CD8-positive, alpha-beta memory T cell (primary cell): ENCODE data around the gene PEX14. TPM values are rescaled to one million over a fixed set of nuclear protein-coding genes. Genes with fewer than 3 reads are reported as not detected.

Source experiments
- CTCF ChIA-PET: fragments of 350-600 bp; sonication (Branson Sonifier 250); formaldehyde crosslinking; loops from one replicate; lab custom pipeline; 2021; ENCODE audit warnings: antibody characterized with exemption; lab: Charles Lee
- POLR2A ChIA-PET: fragments of 350-600 bp; sonication (Branson Sonifier 250); formaldehyde crosslinking; loops from one replicate; lab custom pipeline; 2021; ENCODE audit warnings: antibody characterized with exemption; lab: Charles Lee
- DNase-seq, 5 donors: peaks; one replicate each; pipeline versions ENCODE4 v3.0.0 to v3.0.0-alpha.2; 2020 to 2022; ENCODE audit warnings: mixed read lengths in 1 of 5
- H3K27ac ChIP-seq: one replicate; pipeline ENCODE4 v1.7.0; 2013; ENCODE audit warnings: low read depth, mild to moderate bottlenecking, low read length, moderate library complexity
- H3K27me3 ChIP-seq: 2 replicates; pipeline ENCODE4 v1.7.0; 2013; ENCODE audit warnings: low read length, mild to moderate bottlenecking; ENCODE audit not compliant: insufficient read depth, poor library complexity, severe bottlenecking
- H3K36me3 ChIP-seq: 2 replicates; pipeline ENCODE4 v1.7.0; 2013; ENCODE audit warnings: mild to moderate bottlenecking, low read length, moderate library complexity; ENCODE audit not compliant: insufficient read depth
- H3K4me1 ChIP-seq: 2 replicates; pipeline ENCODE4 v1.7.0; 2013; ENCODE audit warnings: mild to moderate bottlenecking, low read length, moderate library complexity; ENCODE audit not compliant: insufficient read depth
- H3K4me3 ChIP-seq: 2 replicates; pipeline ENCODE4 v1.7.0; 2013; ENCODE audit warnings: mild to moderate bottlenecking, low read length
- H3K9me3 ChIP-seq: 2 replicates; pipeline ENCODE4 v1.7.0; 2013; ENCODE audit warnings: mild to moderate bottlenecking, low read length
- H3K27ac Mint-ChIP-seq, 8 donors: one replicate each; pipeline ENCODE4 v1.8.0; 2020 to 2021; ENCODE audit warnings: mixed read lengths in 8 of 8, mild to moderate bottlenecking in 6 of 8, inconsistent platforms in 3 of 8, moderate library complexity in 3 of 8
- H3K27me3 Mint-ChIP-seq, 2 donors: one replicate each; pipeline ENCODE4 v1.8.0; 2020 to 2021; ENCODE audit warnings: mixed read lengths in 2 of 2, mild to moderate bottlenecking in 1 of 2, moderate library complexity in 1 of 2
- H3K36me3 Mint-ChIP-seq, 3 donors: one replicate each; pipeline ENCODE4 v1.8.0; 2020 to 2021; ENCODE audit warnings: mixed read lengths in 3 of 3, inconsistent platforms in 1 of 3, mild to moderate bottlenecking in 1 of 3
- H3K4me1 Mint-ChIP-seq, 3 donors: one replicate each; pipeline ENCODE4 v1.8.0; 2020 to 2021; ENCODE audit warnings: mixed read lengths in 3 of 3, inconsistent platforms in 1 of 3, mild to moderate bottlenecking in 1 of 3
- H3K4me3 Mint-ChIP-seq, 7 donors: one replicate each; pipeline ENCODE4 v1.8.0; 2020 to 2021; ENCODE audit warnings: mixed read lengths in 7 of 7, mild to moderate bottlenecking in 6 of 7, moderate library complexity in 4 of 7, inconsistent platforms in 2 of 7
- H3K9me3 Mint-ChIP-seq, 5 donors: one replicate each; pipeline ENCODE4 v1.8.0; 2020 to 2022; ENCODE audit warnings: mixed read lengths in 5 of 5, mild to moderate bottlenecking in 3 of 5, moderate library complexity in 2 of 5, inconsistent platforms in 1 of 5
- polyA plus RNA-seq: library from polyadenylated mRNA; unstranded; fragments of 300-500 nt; fragmentation: Illumina TruSeq; gene quantifications from one replicate; pipeline ENCODE4 v1.2.3, GENCODE V29; 2021
- total RNA-seq, 2 experiments: library from RNA; stranded (reverse); gene quantifications; one replicate each; pipeline ENCODE4 v1.2.3, GENCODE V29; 2021

Gene PEX14
- total and polyA plus RNA-seq, 3 experiments from 2014 or later = 5.1 to 22.2 (median 18.2) TPM

DNA sequence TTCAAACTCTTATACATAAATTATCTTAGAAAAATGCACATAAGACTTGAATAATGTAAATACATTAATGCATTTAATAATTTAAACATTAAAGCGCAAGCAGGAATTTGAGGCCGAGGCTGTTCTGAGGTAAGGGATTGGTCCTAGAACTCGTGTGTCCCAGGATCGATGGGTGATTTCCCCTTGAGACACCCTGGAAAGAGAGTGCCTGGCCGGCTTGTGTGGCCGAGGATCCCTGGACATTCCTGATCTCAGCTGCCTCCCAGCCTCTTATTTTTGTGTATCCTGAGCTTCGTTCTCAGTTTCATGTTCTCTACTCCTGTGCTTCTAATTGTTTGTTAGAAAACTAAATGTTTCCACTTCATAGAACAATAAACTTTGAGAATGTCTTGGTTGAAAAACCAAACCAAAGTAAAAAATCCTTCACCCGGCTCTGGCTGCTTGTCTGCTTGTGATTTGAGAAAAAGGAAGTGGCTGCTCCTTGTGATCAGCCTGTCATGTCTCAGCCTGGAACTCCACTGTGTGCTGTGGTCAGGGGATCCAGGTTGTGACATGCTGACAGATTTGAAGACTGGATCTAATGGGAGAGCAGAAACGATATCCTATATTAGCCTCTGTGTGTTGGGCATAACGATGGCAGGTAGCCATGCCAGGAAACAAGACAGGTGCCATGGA is 40.7 kb downstream of the PEX14 start:
- no peak overlapping the region for H3K27ac ChIP-seq
- peaks cover 4 to 14% (median 6%) of the 10 kb centered on the region in 3 donors for H3K36me3 Mint-ChIP-seq
- no peaks in the 10 kb centered on the region for H3K27me3 Mint-ChIP-seq
- no peaks in the 10 kb centered on the region for H3K9me3 ChIP-seq
- H3K4me1 ChIP-seq = peaks cover 68% of the 10 kb centered on the region
- peaks cover 74 to 89% (median 83%) of the 10 kb centered on the region in 3 donors for H3K4me1 Mint-ChIP-seq
- no peaks in the 10 kb centered on the region for H3K36me3 ChIP-seq
- no peaks in the 10 kb centered on the region for H3K27me3 ChIP-seq
- no peak for DNase-seq
- H3K9me3 Mint-ChIP-seq = no peaks in the 10 kb centered on the region
- H3K4me3 ChIP-seq = no peak overlapping the region
- H3K27ac Mint-ChIP-seq = peak overlapping the region; percentile 86 to 96 (median 92)
- peak overlapping the region; percentile 11 to 75 (median 48) for H3K4me3 Mint-ChIP-seq
- ChIA-PET CTCF (interaction anchor here (1.3 kb wide), 1 partner anchor 10 kb away, joined by 3 read pairs; no protein-coding TSS in a partner anchor), POLR2A (no interaction called here)

DNA sequence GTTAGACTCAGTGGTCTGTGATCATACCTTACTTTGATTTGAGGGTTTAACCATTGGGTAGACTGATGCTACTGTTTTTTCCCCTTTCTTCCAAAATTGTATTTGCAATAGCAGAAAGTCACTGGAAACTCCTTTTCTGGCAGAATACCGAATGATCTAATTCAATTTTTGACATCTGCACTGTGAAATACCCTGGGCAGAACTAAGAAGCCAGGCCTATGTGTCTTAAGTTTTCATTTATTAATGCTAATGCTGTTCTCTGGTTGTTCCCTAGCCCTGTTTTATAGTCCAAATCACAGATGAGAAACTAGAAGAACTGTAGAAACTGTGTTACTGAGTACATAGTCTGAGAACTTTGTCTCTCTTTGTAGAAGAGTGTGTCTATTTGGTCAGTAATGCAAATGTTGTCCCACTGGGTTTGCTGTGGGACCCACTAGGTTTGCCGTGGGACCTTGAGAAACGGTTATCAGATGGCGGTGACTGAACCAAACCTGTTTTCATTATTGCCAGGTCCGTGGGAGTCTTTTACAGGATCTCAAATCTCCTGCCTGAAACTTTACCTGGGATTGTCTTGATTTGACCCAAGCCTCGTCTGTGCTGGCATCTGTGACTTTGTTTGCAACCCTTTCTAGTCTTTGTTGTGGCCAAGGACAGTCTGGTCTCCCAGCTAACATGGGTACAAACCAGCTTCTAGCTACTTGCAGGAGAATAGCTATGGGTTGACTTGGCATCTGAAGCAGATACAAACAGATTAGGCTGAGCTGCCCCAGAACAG is 41.4 kb downstream of the PEX14 start:
- H3K36me3 ChIP-seq = no peaks in the 10 kb centered on the region
- Mint-ChIP-seq H3K9me3 (no peaks in the 10 kb centered on the region), H3K4me1 (peaks cover 66 to 89% (median 80%) of the 10 kb centered on the region in 3 donors), H3K27me3 (no peaks in the 10 kb centered on the region), H3K36me3 (peaks cover 4 to 21% (median 7%) of the 10 kb centered on the region in 3 donors), H3K27ac (peak overlapping the region; percentile 86 to 96 (median 92)), H3K4me3 (peak overlapping the region in 6 of 7 donors; percentile 26 to 75 (median 52))
- H3K4me1 ChIP-seq = peaks cover 62% of the 10 kb centered on the region
- no peaks in the 10 kb centered on the region for H3K27me3 ChIP-seq
- no peak for DNase-seq
- no peak overlapping the region for H3K4me3 ChIP-seq
- H3K27ac ChIP-seq = no peak overlapping the region
- H3K9me3 ChIP-seq = no peaks in the 10 kb centered on the region
- POLR2A ChIA-PET = no interaction called here
- CTCF ChIA-PET = interaction anchor here (1.1 kb wide), 1 partner anchor 21 kb away, joined by 4 read pairs; no protein-coding TSS in a partner anchor

DNA sequence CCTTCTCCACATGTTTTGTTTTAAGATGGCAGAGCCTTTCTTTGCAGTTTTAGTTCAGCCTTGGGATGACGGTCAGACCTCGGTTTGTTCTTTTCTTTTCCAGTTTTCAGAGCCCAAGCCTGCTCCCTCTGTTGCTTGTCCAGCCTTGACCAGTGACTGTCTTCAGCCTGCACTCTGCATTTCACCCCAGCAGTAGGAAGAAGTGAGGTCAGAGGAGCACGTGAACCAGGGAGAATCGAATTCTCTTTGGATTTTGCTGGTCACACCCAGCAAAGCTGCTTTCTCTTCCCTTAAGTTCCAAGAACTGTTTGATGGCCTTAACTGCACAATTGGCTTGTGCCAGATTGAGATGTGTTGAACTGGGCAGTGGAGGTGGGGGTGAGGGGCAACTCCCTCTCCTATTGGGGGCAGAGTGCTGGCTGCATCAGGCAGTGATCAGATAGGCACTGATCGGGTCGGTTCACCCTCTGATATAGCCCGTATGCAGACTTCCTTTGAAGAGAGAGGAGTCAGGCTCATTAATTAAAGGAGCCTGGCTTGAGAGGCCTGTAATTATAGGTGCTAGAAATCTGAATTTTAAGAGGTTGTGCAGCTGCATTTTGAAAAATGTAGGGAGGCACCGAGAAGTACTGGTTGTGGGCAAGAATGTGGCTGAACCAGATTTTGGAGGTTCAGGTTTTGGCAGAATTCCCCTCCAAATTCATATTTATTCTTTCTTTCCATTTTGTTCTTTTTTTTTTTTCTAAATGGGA is 42.4 kb downstream of the PEX14 start:
- no peak overlapping the region for H3K4me3 ChIP-seq
- Mint-ChIP-seq H3K27me3 (no peaks in the 10 kb centered on the region), H3K9me3 (no peaks in the 10 kb centered on the region), H3K36me3 (peaks cover 4 to 28% (median 8%) of the 10 kb centered on the region in 3 donors), H3K27ac (peak overlapping the region; percentile 60 to 95 (median 86)), H3K4me3 (peak overlapping the region in 4 of 7 donors; percentile 15 to 57 (median 51)), H3K4me1 (peaks cover 63 to 89% (median 80%) of the 10 kb centered on the region in 3 donors)
- peaks cover 55% of the 10 kb centered on the region for H3K4me1 ChIP-seq
- ChIA-PET CTCF (interaction anchor here (1.1 kb wide), 1 partner anchor 22 kb away, joined by 4 read pairs; no protein-coding TSS in a partner anchor), POLR2A (no interaction called here)
- H3K36me3 ChIP-seq = no peaks in the 10 kb centered on the region
- no peak for DNase-seq
- no peak overlapping the region for H3K27ac ChIP-seq
- no peaks in the 10 kb centered on the region for H3K27me3 ChIP-seq
- H3K9me3 ChIP-seq = no peaks in the 10 kb centered on the region

DNA sequence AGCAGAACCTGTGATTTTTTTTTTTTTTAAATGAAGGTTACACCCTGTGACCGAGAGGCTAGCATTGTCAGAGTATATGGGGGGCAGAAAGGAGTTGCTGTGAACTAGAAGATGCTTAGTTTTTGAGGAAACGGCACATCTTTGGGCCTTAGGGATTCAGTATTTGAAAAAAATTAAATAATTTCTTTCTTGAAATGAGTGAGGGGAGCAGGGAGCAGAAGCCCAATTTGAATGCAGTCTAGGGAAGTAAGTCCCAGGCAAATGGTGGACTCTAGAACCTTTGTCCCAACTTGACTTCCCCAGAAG is 42.9 kb downstream of the PEX14 start:
- Histone ChIP-seq H3K4me3 (no peak overlapping the region), H3K9me3 (no peaks in the 10 kb centered on the region), H3K27me3 (no peaks in the 10 kb centered on the region), H3K27ac (no peak overlapping the region), H3K4me1 (peaks cover 55% of the 10 kb centered on the region), H3K36me3 (no peaks in the 10 kb centered on the region)
- ChIA-PET CTCF (no interaction called here), POLR2A (no interaction called here)
- H3K27me3 Mint-ChIP-seq = no peaks in the 10 kb centered on the region
- H3K4me1 Mint-ChIP-seq = peaks cover 65 to 89% (median 82%) of the 10 kb centered on the region in 3 donors
- H3K27ac Mint-ChIP-seq = peak overlapping the region in 7 of 8 donors; percentile 18 to 92 (median 83)
- H3K9me3 Mint-ChIP-seq = no peaks in the 10 kb centered on the region
- H3K36me3 Mint-ChIP-seq = peaks cover 4 to 28% (median 8%) of the 10 kb centered on the region in 3 donors
- H3K4me3 Mint-ChIP-seq = no peak overlapping the region
- no peak for DNase-seq

DNA sequence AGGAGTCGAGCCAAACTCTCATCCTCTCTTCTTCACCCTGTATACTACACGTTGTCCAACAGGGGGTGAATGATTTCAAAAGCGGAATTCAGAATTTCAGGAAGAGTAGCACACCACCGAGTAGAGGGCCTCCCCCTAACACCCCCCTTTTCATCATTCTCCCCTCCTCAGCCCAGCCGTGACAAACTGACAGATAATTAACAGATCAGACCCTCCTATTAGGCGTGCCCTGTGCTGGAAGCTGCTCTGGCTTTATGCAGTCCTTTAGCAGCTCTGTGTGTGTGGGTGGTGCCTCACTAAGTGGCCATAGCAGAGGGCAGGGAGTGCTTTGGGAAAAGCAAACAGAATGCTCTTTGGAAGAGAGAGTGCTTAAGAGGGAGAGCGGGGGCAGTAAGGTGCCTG is 44.3 kb downstream of the PEX14 start:
- no peaks in the 10 kb centered on the region for H3K9me3 ChIP-seq
- peaks cover 43% of the 10 kb centered on the region for H3K4me1 ChIP-seq
- POLR2A ChIA-PET = no interaction called here
- CTCF ChIA-PET = no interaction called here
- Mint-ChIP-seq H3K9me3 (no peaks in the 10 kb centered on the region), H3K27me3 (no peaks in the 10 kb centered on the region), H3K4me1 (peaks cover 58 to 86% (median 78%) of the 10 kb centered on the region in 3 donors), H3K27ac (peak overlapping the region in 2 of 8 donors; percentile 60 to 68), H3K36me3 (peaks cover 4 to 29% (median 8%) of the 10 kb centered on the region in 3 donors), H3K4me3 (no peak overlapping the region)
- H3K4me3 ChIP-seq = no peak overlapping the region
- no peak for DNase-seq
- H3K27me3 ChIP-seq = no peaks in the 10 kb centered on the region
- H3K36me3 ChIP-seq = no peaks in the 10 kb centered on the region
- H3K27ac ChIP-seq = no peak overlapping the region

DNA sequence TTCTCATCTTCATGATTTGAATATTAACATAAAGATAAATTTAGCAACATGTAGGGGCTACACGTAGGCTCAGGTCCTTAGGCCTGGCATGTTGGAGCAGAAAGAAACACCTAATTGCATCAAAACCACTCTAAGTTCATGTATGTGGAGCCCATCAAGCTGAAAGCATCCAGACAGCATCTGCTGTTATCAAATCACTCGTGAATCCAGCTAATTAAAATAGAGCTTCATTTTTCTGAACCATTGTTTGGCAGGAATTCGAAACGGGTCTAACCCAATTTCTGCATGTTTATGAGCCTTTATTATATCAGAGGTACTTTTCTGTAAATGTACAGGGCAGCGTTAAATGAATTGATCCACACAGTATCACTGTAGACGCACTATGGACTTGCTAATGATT is 45.7 kb downstream of the PEX14 start:
- no peaks in the 10 kb centered on the region for H3K9me3 Mint-ChIP-seq
- Histone ChIP-seq H3K36me3 (no peaks in the 10 kb centered on the region), H3K27me3 (no peaks in the 10 kb centered on the region), H3K9me3 (no peaks in the 10 kb centered on the region), H3K4me3 (no peak overlapping the region), H3K4me1 (peaks cover 34% of the 10 kb centered on the region), H3K27ac (no peak overlapping the region)
- H3K27ac Mint-ChIP-seq = peak overlapping the region in 3 of 8 donors; percentile 17 to 84 (median 32)
- H3K4me3 Mint-ChIP-seq = no peak overlapping the region
- CTCF ChIA-PET = interaction anchor here (1.3 to 3.8 kb wide), 2 partner anchors 9 to 13 kb away, joined by 3 to 19 read pairs; no protein-coding TSS in a partner anchor
- POLR2A ChIA-PET = no interaction called here
- DNase-seq = no peak
- H3K27me3 Mint-ChIP-seq = no peaks in the 10 kb centered on the region
- peaks cover 4 to 33% (median 12%) of the 10 kb centered on the region in 3 donors for H3K36me3 Mint-ChIP-seq
- H3K4me1 Mint-ChIP-seq = peaks cover 59 to 88% (median 79%) of the 10 kb centered on the region in 3 donors

DNA sequence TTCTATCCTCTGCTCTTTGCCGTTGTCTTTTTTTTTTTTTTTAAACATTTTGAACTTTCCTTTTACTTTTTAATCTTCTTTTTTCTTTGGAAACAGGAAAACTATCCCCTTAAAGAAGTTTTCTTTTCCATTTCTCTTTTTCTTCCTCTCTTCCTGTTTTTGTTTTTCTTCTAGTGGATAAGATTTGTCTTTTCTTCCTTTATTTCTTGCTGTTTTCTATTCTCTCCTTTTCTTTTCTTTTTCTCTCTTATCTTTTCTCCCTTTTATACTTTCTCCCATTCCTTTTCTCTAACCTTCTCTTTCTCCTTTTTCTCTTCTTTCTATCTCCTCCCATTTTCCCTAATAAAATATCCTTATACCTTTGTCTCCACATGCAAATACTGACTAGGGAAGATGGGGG is 46.2 kb downstream of the PEX14 start:
- H3K4me1 Mint-ChIP-seq = peaks cover 54 to 85% (median 75%) of the 10 kb centered on the region in 3 donors
- peaks cover 29% of the 10 kb centered on the region for H3K4me1 ChIP-seq
- DNase-seq = no peak
- peak overlapping the region in 7 of 8 donors; percentile 7 to 74 (median 47) for H3K27ac Mint-ChIP-seq
- H3K27me3 ChIP-seq = no peaks in the 10 kb centered on the region
- H3K36me3 ChIP-seq = no peaks in the 10 kb centered on the region
- H3K27ac ChIP-seq = no peak overlapping the region
- POLR2A ChIA-PET = no interaction called here
- H3K27me3 Mint-ChIP-seq = no peaks in the 10 kb centered on the region
- H3K9me3 ChIP-seq = no peaks in the 10 kb centered on the region
- H3K4me3 Mint-ChIP-seq = peak overlapping the region in 1 of 7 donors; percentile 33
- H3K36me3 Mint-ChIP-seq = peaks cover 4 to 33% (median 12%) of the 10 kb centered on the region in 3 donors
- CTCF ChIA-PET = interaction anchor here (1.3 to 3.8 kb wide), 2 partner anchors 10 to 14 kb away, joined by 3 to 19 read pairs; no protein-coding TSS in a partner anchor
- no peaks in the 10 kb centered on the region for H3K9me3 Mint-ChIP-seq
- H3K4me3 ChIP-seq = no peak overlapping the region
